NOMO-1 (cell line): ENCODE results near the gene TDP1.

Experiments
- DNase-seq, 2 experiments: peaks; one replicate each; lab custom pipeline; 2025; ENCODE audit not compliant: unreplicated experiment in 2 of 2; lab: John Stamatoyannopoulos, UW

Gene TDP1

DNA sequence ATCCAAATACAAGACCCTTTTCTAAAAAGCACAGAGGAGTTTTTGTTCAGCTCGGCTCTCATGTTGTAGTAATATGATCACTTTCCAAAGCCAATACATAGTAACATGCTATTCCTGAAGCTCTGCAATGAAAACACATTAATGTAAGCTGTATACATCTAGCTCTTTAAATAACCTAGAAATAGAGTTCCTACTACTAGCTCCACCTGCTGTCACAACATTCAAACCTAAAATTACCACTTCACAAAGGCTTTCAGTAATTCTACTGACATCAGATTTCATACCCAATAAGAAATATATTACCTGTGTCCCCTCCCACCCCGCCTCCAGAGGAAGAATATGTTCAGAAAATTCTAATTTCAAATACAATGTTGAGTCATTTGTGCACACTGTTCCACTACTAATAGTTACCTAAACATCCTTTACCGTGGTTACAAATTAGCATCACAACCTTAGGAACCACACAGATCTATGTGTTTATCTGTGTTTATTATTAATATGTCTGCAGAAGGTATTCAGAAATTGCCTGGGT is 19.0 kb upstream of the TDP1 start:
- DNase-seq = no peak

GRCh38 chr14:89941830-89942377 is 13.8 kb upstream of the TDP1 start:
- DNase-seq = no peak

DNA sequence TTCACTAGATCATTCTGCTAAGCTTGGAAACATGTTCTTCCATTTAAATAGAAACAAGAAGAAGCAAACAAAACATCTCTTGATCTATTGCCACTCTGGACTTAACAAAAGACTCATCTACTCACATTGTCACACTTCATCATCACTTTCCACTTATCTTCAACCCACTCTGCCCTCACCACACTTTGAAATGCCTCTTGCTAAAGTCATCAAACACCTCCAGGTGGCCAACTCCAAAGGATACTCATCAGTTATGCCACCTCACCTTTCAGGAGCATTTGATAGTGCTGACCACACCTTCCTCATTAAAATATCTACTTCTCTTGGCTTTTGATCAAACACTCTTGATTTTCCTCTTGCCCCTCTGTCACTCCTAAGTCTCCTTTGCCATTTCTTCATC is 8.4 kb upstream of the TDP1 start:
- DNase-seq = no peak

- DNase-seq = no peak
Measured at GRCh38 chr14:89952576-89952975, 3.2 kb upstream of the TDP1 start.

GRCh38 chr14:89953602-89954001 is 2.1 kb upstream of the TDP1 start:
- no peak for DNase-seq

DNA sequence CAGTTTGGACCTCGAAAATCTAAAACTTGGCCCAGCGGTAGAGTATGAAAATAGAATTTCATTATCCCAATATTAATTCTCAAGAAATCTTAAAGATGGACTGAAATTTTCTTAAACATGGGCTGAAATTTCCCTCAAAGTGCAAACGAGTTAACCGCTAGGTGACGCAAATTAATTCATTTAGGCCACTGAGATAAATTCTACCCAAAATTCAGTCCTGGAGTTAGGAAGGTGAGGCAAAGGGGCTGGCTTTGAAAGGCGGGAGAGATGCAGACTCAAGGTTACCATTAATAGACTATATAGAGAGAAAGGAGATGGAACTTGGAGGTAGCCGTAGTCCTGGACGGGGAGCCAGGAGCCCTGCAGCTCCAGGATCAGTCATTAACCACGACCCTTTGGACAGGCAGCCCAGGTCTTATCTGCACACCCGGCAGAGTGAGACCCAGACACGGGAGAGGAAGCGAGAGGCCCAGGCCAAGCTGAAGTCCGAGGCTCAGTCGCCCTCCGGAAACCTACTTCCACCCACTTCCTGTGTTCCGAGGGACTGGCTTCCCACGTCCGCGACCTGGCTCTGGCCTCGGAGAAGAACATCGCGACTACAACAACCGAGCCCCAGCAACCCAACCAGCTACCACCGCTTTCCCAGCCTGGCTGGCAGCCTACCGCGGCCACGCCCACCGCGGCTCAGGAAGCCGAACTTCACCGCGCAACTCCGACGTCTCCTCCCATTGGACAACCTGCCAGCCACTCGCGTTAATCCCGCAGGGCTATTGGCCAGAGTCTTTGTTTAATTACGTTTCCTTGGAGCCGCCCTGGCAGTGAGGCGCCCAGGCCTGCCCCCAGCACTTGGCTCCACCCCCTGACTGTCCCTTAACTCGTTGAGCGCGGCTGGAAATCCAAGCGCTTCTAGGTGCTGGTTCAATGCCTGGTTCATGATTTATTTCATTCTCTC is 1.4 kb upstream of the TDP1 start, which contains the start of gene EFCAB11:
Gene EFCAB11 (minus strand): TSS at position 661 of the 952 bp plus-strand sequence. CDS start 70 bp downstream, at position 591.
- peak; percentile 99 for DNase-seq

DNA sequence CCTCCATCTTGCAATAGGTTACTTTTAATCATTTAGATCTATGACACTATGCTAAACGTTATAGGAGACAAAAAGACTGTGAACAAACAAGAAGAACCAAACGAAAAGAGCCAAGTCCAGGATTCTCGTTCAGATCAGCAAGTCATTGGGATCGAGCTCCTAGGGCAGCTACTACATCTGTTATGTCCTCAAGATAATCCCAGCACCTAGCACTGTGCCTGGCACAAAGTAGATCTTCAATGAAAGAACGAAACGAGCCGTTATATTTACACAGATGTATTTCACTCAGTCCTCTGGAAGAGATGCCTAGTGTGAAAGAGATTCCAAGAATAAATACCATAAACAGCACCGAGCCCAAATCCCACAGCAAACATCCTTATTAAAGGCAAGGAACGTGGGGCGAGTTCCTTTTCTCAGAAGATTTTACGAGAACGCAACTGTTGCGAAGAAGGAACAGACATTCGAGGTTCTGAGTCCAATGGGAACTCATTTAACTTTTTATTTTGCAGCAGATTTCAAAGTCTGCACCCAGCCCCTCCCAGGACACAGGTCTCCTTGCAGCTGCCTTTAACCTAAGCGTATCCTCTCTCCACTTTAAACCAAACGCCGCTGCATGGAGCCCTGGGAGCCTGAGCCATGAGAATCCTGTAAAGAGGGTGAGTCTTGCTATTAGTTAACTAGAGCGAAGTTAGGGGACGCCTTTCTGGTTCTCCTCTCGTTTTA is 544 bp upstream of the TDP1 start:
- DNase-seq = no peak

DNA sequence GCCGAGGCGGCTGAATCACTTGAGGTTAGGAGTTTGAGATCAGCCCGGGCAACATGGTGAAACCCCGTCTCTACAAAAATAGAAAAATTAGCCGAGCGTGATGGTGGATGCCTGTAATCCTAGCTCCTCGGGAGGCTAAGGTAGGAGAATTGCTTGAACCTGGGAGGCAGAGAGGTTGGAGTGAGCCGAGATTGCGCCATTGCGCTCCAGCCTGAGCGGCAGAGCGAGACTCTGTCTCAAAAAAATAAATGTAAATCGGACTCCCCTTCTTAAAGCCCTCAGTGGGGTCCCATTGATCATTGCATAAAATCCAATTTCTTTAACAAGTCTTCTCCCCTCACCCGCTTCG is 908 bp downstream of the TDP1 start:
- DNase-seq = no peak

DNA sequence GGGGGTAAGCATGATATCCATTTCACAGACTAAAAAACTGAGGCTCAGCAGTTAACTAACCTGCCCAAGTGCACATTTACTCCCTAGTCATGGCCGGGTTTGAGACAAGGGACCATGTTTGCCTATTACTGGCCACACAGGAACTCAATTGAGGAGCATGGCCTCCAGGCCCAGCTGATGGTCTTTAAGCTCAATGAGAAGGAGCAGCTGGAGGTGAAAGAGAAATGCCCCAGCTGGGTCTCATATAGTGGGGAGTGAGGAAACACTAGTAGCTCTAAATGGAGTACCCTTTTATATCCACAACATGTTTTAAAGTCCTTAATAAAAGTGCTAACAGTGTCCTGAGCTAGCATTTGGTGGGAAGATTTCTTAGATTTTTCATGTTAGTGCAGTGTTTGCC is 1.6 kb downstream of the TDP1 start:
- no peak for DNase-seq

DNA sequence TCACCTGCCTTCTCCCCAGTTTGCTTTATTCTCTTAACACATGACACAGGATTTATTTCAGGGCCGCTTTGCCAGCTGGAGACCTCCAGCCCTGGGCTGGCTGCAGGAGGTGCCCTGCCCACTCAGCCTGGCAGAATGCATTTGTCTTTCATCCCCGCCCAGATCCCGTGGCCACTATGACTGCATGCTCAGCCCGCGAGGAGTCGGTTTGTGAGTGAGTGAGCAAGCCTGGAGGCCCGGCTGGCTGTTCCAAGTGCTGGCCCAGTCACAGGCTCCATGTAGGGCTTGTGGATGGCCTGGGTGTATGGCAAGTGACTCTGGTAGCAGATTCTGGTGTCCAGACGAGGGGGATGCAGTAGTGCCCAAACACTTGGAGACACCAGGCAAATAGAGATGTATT is 2.1 kb downstream of the TDP1 start:
- DNase-seq = no peak

GRCh38 chr14:89958966-89959365 is 3.2 kb downstream of the TDP1 start:
- DNase-seq = no peak

- DNase-seq = no peak
Measured at GRCh38 chr14:89959853-89960445, 4.2 kb downstream of the TDP1 start.

GRCh38 chr14:89960914-89961313 is 5.2 kb downstream of the TDP1 start:
- DNase-seq = no peak

DNA sequence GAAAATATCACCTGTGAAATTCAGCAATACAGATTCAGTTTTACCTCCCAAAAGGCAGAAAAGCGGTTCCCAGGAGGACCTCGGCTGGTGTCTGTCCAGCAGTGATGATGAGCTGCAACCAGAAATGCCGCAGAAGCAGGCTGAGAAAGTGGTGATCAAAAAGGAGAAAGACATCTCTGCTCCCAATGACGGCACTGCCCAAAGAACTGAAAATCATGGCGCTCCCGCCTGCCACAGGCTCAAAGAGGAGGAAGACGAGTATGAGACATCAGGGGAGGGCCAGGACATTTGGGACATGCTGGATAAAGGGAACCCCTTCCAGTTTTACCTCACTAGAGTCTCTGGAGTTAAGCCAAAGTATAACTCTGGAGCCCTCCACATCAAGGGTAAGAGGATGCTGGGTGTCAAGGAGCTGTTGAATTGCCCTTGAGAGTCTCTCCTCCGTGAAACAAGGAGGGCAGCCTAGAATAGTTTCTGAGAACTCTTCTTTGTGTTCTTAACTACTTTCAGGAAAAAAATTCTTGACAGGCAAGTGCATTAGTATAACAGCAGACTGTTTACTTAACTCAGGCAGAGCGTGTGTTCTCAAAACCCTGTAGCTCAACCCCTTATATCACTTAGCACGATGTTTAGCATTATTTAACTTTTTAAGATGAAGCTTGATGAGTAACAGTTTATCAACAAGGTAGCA is 7.7 kb downstream of the TDP1 start:
- DNase-seq = no peak

DNA sequence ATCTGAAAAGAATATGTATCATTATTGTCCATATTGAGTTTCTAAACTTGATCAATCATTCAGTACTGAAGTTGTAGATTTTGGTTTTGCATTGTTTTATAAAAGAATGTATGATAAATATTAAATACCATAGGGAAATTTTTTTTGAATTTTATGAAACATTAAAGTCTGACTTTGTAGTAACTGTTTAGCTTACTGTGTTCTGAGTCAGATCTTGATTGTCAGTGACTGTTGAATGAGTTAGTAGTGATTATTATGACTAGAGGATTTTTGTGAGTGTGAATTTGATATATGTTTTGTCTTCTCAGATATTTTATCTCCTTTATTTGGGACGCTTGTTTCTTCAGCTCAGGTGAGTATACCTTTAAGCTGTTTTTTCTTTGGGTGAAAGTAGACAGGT is 10.1 kb downstream of the TDP1 start:
- no peak for DNase-seq

- DNase-seq = peak in 1 of 2 experiments; percentile 52
Measured at GRCh38 chr14:89973234-89973823, 17.6 kb downstream of the TDP1 start.

DNA sequence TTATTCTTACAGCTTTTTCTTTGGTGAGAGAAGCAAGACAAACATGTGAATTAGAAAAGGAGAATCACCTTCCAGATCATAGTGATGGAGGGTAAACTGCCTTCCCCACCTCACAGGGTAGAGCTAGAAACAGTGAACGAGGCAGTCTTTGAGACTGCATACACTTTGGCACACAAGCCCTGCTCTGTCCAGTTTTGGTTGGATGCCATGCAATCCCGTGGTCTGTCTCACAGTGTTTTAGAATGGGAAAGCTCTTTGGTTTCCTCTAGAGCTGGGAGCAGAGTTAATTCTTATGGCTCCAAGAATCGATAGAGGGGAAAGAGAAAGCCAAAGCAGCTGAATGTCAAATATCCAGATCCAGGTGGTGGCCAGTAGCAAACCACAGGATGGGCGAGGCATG is 21.9 kb downstream of the TDP1 start:
- DNase-seq = no peak

DNA sequence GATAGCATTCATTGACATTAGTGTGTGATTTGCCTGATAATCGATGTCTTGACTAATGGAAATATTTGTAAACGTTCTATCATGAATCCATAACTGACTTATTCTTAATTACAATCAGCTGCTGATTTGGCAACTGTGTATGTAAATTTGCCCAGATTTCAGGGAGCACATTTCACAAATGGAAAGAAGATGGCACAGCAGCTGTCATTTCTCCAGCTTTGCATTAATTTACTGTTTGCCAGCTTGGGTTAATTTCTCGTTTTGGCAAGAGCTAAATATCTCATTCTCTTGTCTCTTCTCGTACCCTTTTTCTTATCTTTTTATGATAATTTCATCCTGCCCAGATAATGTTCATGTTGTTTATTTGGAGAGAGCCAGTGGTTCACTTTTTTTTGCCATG is 22.9 kb downstream of the TDP1 start:
- no peak for DNase-seq

- no peak for DNase-seq
Measured at GRCh38 chr14:89983375-89983774, 27.6 kb downstream of the TDP1 start.
